Measurements from ENCODE around the gene CCNDBP1. TPM values are rescaled to one million over a fixed set of nuclear protein-coding genes. Genes with fewer than 3 reads are reported as not detected.
A peak's percentile ranks its signal among the peaks of the same experiment; 100 is the strongest.

CCNDBP1 gene
- total and polyA plus RNA-seq, 2 donors, result 44.9 to 62.6 TPM

DNA sequence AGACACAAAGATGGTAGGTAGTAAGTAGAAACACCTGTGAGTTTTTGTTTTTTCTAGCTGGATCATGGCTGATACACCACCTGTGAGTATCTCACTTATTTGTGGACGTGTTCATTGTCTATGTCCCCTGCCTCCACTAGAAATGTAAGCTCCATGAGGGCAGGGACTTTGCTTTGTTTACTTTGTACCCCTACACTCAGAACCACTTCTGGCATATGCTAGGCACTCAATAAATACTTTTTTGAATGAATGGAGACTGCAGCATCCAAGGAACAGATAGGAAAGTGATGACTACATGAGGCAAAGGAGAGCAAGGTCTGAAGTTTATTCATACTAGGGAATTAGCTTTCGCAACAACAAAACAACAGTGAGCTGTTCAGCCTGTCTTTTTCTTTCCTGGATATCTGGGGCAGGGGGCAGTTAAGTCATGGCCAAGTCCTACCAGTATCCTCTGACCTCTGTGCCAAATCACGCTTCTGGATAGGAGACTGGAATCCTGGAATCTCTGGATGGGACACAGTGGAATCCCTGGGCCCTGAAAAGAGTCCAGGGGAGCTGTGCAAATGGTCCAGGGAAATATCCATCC, 47.2 kb downstream of the CCNDBP1 start:
- 80% methylated on average over 3 of the region's 3 CpGs for WGBS
- Histone ChIP-seq H3K36me3 (ENCODE audit: insufficient read depth) (no peaks in the 10 kb centered on the region), H3K27ac (ENCODE audit: low read depth) (no peak overlapping the region), H3K4me3 (ENCODE audit: low read depth, low read length) (no peak overlapping the region), H3K4me1 (ENCODE audit: insufficient read depth) (no peaks in the 10 kb centered on the region)
- no peak for DNase-seq (ENCODE audit: extremely low spot score)

DNA sequence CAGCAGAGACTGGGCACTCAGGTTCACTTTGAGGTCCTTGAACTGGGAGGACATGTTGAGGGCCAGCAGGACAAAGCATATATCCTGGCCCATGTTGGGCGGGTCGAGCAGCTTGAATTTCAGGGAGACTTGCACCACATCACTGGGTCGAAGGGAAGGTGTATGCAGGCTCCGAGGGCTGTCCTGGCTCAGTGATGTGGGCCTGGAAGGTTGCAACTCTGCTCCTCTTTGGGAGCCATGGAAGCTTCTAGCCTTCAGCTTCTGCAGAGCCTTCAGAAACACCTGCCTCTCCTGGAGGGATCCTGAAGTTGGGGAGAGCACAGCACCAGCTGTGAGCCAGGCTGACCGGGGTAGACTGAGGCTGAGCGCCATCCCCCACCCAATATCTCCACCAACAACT, 50.3 kb downstream of the CCNDBP1 start:
- DNase-seq (ENCODE audit: extremely low spot score), result no peak
- Histone ChIP-seq H3K27ac (ENCODE audit: low read depth) (no peak overlapping the region), H3K4me3 (ENCODE audit: low read depth, low read length) (no peak overlapping the region), H3K4me1 (ENCODE audit: insufficient read depth) (no peaks in the 10 kb centered on the region), H3K36me3 (ENCODE audit: insufficient read depth) (no peaks in the 10 kb centered on the region)
- WGBS, result 91% methylated on average over 6 of the region's 6 CpGs

DNA sequence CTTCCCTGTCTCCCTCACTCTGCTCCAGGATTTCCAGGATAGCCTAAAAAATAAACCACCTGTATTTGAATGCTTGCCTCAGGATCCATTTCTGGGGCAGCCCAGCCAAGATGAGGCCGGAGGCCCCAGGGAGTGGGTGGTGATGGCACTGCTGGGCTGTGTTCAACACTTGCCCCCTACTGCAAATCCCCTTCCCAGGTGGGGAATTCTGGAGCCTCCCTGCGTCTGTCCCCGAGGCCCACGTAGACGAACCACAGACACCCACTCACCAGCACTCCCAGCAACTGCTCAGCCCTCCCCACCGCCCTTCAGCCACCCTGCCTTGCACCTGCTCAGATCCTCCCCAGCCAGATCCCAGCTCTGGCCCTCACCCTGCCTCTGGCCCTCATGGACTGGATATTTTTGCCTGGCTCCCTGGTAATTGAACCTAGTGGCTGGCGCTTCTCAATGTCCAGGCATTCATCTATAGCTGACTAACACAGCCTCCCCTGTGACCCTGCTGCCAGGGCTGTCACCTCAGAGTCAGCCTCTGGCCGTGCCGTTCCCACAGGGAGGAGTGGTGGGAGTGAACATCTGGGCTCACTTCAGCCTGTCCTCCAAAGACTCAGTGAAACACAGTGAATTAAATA, 52.8 kb downstream of the CCNDBP1 start:
- DNase-seq (ENCODE audit: extremely low spot score), result no peak
- Histone ChIP-seq H3K4me1 (ENCODE audit: insufficient read depth) (no peaks in the 10 kb centered on the region), H3K36me3 (ENCODE audit: insufficient read depth) (no peaks in the 10 kb centered on the region), H3K27ac (ENCODE audit: low read depth) (no peak overlapping the region), H3K4me3 (ENCODE audit: low read depth, low read length) (no peak overlapping the region)
- WGBS, result 78% methylated on average over 9 of the region's 9 CpGs

DNA sequence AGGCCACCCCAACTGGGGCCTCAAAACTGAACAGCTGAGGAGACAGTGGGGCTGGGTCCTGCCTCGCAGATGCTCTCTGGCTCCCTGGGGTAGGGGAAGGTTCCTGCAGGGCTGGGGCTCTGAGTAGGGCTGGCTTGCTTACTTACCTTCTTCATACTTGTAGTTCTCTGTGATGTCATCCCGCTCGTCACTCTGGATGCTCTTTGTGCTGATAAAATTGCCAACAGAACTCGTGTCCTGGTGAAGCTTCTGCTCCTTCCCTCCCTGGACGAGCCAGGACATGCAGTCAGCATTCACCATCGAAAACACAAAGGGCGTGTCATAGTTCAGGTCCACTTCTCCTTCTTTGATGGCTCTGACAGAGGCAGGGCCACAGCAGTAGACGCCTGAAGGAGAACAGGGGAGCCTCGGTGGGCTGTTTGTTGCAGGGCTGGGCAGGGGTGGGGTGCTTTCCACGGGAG, 53.5 kb downstream of the CCNDBP1 start:
- H3K4me3 ChIP-seq (ENCODE audit: low read depth, low read length), result no peak overlapping the region
- 68% methylated on average over 10 of the region's 10 CpGs for WGBS
- no peak overlapping the region for H3K27ac ChIP-seq (ENCODE audit: low read depth)
- peak; percentile 14 for DNase-seq (ENCODE audit: extremely low spot score)
- H3K4me1 ChIP-seq (ENCODE audit: insufficient read depth), result no peaks in the 10 kb centered on the region
- H3K36me3 ChIP-seq (ENCODE audit: insufficient read depth), result no peaks in the 10 kb centered on the region

DNA sequence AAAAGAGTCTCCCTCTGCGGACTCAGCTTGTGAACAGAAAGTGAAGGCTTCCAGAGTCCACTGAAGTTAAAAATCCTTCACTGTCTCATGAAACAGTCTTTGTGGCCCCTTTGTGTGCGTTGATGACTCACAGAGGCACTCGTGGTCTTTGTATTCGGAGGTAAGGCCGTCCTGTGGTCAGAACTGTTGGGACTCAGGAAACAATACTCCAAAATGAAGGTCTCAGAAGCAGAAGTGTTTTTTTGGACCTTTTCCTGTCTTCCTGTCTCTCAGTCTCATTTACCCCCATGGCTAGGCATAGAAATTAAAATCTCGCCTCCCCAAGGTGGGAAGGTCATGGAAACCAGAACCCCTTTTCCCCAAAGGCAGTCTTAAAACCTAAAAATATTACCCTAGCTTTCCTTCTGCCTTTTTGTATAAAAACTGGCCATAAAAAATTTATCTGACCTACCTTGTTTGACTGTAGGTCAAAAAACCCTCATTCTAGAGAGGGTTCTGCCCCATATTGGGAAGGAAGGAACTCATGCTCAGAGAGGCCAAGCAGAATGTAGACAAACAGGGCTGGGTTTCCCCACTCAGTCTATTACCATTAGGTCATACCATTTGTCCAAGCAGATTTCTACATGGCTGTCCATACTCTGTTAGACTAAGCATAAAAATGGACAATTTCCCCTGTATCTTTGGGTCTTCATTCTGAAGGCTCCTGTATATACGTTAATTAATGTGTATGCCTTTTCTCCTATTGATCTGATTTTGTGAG, 54.7 kb downstream of the CCNDBP1 start:
- H3K4me3 ChIP-seq (ENCODE audit: low read depth, low read length), result no peak overlapping the region
- H3K4me1 ChIP-seq (ENCODE audit: insufficient read depth), result no peaks in the 10 kb centered on the region
- H3K27ac ChIP-seq (ENCODE audit: low read depth), result no peak overlapping the region
- DNase-seq (ENCODE audit: extremely low spot score), result no peak
- no peaks in the 10 kb centered on the region for H3K36me3 ChIP-seq (ENCODE audit: insufficient read depth)
- WGBS, result 84% methylated on average over 7 of the region's 7 CpGs

DNA sequence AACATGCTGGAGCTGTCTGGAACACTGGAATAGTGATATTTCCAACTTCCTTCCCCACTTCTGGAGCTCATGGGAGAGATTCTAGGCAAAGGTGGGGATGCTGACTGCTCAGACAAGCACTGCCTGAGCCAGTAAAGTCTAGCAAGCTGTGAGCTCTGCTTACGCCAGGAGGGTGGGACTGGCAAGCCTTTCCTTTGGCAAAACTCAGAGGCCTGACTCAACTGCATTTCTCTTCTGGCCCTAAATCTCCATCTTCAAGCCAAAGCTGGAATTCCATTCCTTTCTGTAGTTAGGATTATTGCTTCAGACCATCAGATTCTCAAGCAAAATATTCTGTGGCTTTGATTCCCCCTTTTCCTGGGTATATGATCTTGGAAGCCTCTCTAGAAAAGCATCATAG, 55.9 kb downstream of the CCNDBP1 start:
- H3K4me3 ChIP-seq (ENCODE audit: low read depth, low read length), result no peak overlapping the region
- 43% methylated on average over 1 of the region's 1 CpG for WGBS
- DNase-seq (ENCODE audit: extremely low spot score), result no peak
- H3K36me3 ChIP-seq (ENCODE audit: insufficient read depth), result no peaks in the 10 kb centered on the region
- no peaks in the 10 kb centered on the region for H3K4me1 ChIP-seq (ENCODE audit: insufficient read depth)
- H3K27ac ChIP-seq (ENCODE audit: low read depth), result no peak overlapping the region

DNA sequence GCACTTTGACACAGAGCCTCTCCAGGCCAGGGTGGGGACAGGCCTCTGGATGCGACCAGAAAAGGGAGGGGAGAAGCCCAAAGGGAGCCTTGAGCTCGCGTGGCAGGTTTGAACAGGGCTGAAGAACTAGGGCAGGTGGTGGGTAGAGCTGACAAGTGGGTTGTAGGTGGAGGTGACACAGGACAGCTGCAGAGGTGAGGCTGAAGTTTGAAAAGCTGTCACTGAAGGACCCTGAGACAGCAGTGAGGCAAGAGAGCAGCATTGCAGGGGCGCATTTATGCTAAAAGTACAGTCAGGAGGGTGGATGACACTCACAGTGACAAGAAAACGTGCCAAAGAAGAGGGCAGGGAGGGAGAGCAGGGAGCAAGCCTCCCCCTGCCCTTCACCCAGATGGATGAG, 57.4 kb downstream of the CCNDBP1 start:
- no peak for DNase-seq (ENCODE audit: extremely low spot score)
- 69% methylated on average over 5 of the region's 5 CpGs for WGBS
- no peak overlapping the region for H3K27ac ChIP-seq (ENCODE audit: low read depth)

DNA sequence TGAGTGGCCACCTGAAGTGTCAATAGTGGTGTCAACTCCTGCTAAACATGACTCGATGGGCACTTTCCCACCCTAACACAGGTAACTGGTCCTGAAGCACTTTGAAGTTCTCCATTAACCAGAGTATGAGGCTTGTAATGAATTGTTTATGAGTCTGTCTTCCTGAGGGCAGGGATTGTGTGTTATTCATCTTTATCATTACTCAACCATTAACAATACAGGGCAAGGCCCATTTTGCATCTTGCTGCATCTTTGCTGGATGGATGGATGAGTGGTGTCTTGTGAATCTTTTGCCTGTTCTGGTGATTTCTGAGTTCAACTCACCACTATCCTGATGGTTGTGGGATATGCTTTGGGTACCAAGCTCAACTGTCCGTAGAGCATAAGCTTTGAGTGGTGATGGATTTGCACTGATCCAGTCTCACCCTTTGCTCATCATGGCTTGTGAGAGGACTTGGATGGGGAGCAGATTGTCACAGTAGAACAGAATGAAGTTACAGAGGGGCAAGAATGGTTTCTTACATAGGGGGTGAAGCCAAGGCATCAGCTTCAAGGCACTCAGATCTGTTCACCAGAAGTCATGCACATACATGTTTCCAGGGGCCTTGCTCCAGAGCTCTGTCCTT, 57.9 kb downstream of the CCNDBP1 start:
- H3K4me1 ChIP-seq (ENCODE audit: insufficient read depth), result no peaks in the 10 kb centered on the region
- no peaks in the 10 kb centered on the region for H3K36me3 ChIP-seq (ENCODE audit: insufficient read depth)
- WGBS, result 94% methylated on average over 2 of the region's 2 CpGs
- no peak for DNase-seq (ENCODE audit: extremely low spot score)
- H3K27ac ChIP-seq (ENCODE audit: low read depth), result no peak overlapping the region
- no peak overlapping the region for H3K4me3 ChIP-seq (ENCODE audit: low read depth, low read length)

More for the DNA sequence above, 57.4 kb downstream of the CCNDBP1 start:
- Histone ChIP-seq H3K36me3 (ENCODE audit: insufficient read depth) (no peaks in the 10 kb centered on the region), H3K4me3 (ENCODE audit: low read depth, low read length) (no peak overlapping the region), H3K4me1 (ENCODE audit: insufficient read depth) (no peaks in the 10 kb centered on the region)

DNA sequence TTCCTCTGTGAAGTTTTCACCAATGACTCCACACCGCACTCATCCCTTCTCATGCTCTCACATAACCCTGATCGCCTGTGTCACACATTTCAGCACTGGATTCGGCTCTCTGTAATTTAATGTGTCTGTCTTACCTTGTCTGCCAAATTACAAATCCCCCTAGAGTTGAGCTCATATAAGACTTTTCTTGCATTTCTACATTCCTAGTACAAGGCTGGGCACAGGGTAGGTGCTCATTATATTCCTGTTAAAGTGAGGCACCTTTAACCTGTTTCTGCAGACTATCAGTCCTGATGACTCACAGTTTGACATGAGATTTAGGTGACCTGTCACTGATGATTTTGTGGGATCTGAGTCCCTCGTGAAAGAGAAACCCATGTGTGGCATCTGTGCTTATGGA, 58.9 kb downstream of the CCNDBP1 start:
- Histone ChIP-seq H3K27ac (ENCODE audit: low read depth) (no peak overlapping the region), H3K4me1 (ENCODE audit: insufficient read depth) (no peaks in the 10 kb centered on the region), H3K4me3 (ENCODE audit: low read depth, low read length) (no peak overlapping the region), H3K36me3 (ENCODE audit: insufficient read depth) (no peaks in the 10 kb centered on the region)
- DNase-seq (ENCODE audit: extremely low spot score), result no peak
- 78% methylated on average over 4 of the region's 4 CpGs for WGBS

DNA sequence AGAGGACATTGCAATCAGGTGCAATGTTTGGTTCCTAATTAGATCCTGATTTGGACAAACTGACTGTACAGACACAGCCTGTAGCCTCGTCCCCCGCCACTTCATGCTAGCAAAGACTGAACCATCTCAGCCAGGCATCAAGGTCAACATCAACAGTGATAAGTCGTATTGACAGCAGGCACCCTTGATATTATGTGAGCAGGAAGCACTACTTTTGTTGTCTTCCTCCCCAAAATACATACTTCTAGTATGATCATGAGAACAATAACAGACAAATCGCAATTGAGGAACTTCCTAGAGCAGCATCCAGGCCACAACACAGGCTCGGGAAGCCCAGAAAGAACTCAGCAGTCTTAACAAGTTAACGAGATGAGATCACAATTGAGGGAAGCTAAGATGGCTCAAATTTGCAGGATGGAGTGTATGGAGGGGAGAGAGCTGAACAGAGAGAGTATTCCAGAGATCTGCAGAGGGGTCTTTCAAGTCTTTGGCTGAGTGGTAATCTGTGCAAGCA, 61.1 kb downstream of the CCNDBP1 start:
- DNase-seq (ENCODE audit: extremely low spot score), result no peak
- H3K36me3 ChIP-seq (ENCODE audit: insufficient read depth), result no peaks in the 10 kb centered on the region
- 70% methylated on average over 6 of the region's 6 CpGs for WGBS
- H3K27ac ChIP-seq (ENCODE audit: low read depth), result no peak overlapping the region
- no peaks in the 10 kb centered on the region for H3K4me1 ChIP-seq (ENCODE audit: insufficient read depth)
- H3K4me3 ChIP-seq (ENCODE audit: low read depth, low read length), result no peak overlapping the region

Other genes starting within 250 kb of the CCNDBP1 start
- 80.7 TPM for gene UBR1, start 79.4 kb upstream of the CCNDBP1 start, total RNA-seq
- gene UBR1, start 79.4 kb upstream of the CCNDBP1 start, polyA plus RNA-seq, result 13.3 TPM
- 22.6 TPM for gene TMEM62, start 51.8 kb upstream of the CCNDBP1 start, total RNA-seq
- 12.7 TPM for gene TMEM62, start 51.8 kb upstream of the CCNDBP1 start, polyA plus RNA-seq
- 1.8 TPM for gene EPB42, start 35.6 kb downstream of the CCNDBP1 start, total RNA-seq
- not detected for gene EPB42, start 35.6 kb downstream of the CCNDBP1 start, polyA plus RNA-seq
- gene TGM5, start 81.5 kb downstream of the CCNDBP1 start, total RNA-seq, result 0.26 TPM
- 0.16 TPM for gene TGM5, start 81.5 kb downstream of the CCNDBP1 start, polyA plus RNA-seq
- not detected for gene TGM7, start 116.9 kb downstream of the CCNDBP1 start, total RNA-seq
- not detected for gene TGM7, start 116.9 kb downstream of the CCNDBP1 start, polyA plus RNA-seq
- 8.0 TPM for gene LCMT2, start 145.2 kb downstream of the CCNDBP1 start, total RNA-seq
- gene LCMT2, start 145.2 kb downstream of the CCNDBP1 start, polyA plus RNA-seq, result 5.5 TPM
- 24.4 TPM for gene ZSCAN29, start 185.6 kb downstream of the CCNDBP1 start, total RNA-seq
- gene ZSCAN29, start 185.6 kb downstream of the CCNDBP1 start, polyA plus RNA-seq, result 11.9 TPM
- 14.3 TPM for gene TUBGCP4, start 185.7 kb downstream of the CCNDBP1 start, total RNA-seq
- gene TUBGCP4, start 185.7 kb downstream of the CCNDBP1 start, polyA plus RNA-seq, result 9.7 TPM

Measured in urinary bladder (tissue), 4 donors.